Esophagus squamous epithelium (tissue), 5 donors: ENCODE results near the gene VCX. TPM values are rescaled to one million over a fixed set of nuclear protein-coding genes. Genes with fewer than 3 reads are reported as not detected.
"Not testable (repeated sequence)": the region's sequence is repeated elsewhere in the genome, so short reads cannot be mapped to it uniquely, and the experiment has no call there.

ENCODE experiments used
- DNase-seq: peaks from one replicate; lab custom pipeline; 2025; lab: John Stamatoyannopoulos, UW
- H3K27ac ChIP-seq, 4 donors: fragments of 200-600 bp; sonication (generic); one replicate each; pipeline ENCODE4 v1.5.1; 2016 to 2019; ENCODE audit warnings: mild to moderate bottlenecking in 1 of 4
- H3K27me3 ChIP-seq, 4 donors: fragments of 200-600 bp; sonication (generic); 1 replicate in 3 of 4; 2 replicates in 1 of 4; pipeline versions ENCODE4 v1.5.1 to v1.6.0; 2017 to 2021; ENCODE audit warnings: antibody characterized with exemption in 1 of 4
- H3K36me3 ChIP-seq, 3 donors: fragments of 200-600 bp; sonication (generic); one replicate each; pipeline ENCODE4 v1.5.1; 2016 to 2019
- H3K4me1 ChIP-seq, 3 donors: fragments of 200-600 bp; sonication (generic); one replicate each; pipeline ENCODE4 v1.5.1; 2017 to 2019
- H3K4me3 ChIP-seq, 4 donors: fragments of 200-600 bp; sonication (generic); 1 replicate in 3 of 4; 2 replicates in 1 of 4; pipeline ENCODE4 v1.5.1; 2016 to 2019; ENCODE audit warnings: mild to moderate bottlenecking in 2 of 4, moderate library complexity in 1 of 4
- H3K9me3 ChIP-seq, 3 donors: fragments of 200-600 bp; sonication (generic); one replicate each; pipeline ENCODE4 v1.5.1; 2016 to 2019
- POLR2A ChIP-seq, 4 donors: fragments of 450-650 bp; IDR thresholded peaks; one replicate each; pipeline ENCODE4 v1.6.1; 2017; ENCODE audit warnings: antibody characterized with exemption in 4 of 4, mild to moderate bottlenecking in 4 of 4, moderate library complexity in 3 of 4
- WGBS, 2 donors: methylation state at CpG; one replicate each; pipeline ENCODE4 v1.1.5; 2018; 5-methylcytosine and 5-hydroxymethylcytosine counted together
- intact Hi-C: fragments of 100-400 bp; cut with DNase I; formaldehyde crosslinking; loops from one replicate; pipeline ENCODE4 v1.15.0; 2022
- total RNA-seq, 4 donors: library from RNA; depleted of rRNA; stranded (reverse); fragments of >200 nt; gene quantifications; one replicate each; pipeline ENCODE4 v1.1.0, GENCODE V29; 2016
- TF ChIP-seq, protein P1 (sequence below), 6 experiments: fragments of 450-650 bp in 4 of 6; fragments of 200-600 bp in 2 of 6; sonication (generic) in 2 of 6; IDR thresholded peaks; one replicate each; pipeline ENCODE4 v1.5.1; 2016 to 2019; ENCODE audit warnings: antibody characterized with exemption in 6 of 6, mild to moderate bottlenecking in 4 of 6, moderate library complexity in 4 of 6
- donor health status: DM: yes; HTN: yes; CAD: no.

Gene VCX
- total RNA-seq, result not detected

DNA sequence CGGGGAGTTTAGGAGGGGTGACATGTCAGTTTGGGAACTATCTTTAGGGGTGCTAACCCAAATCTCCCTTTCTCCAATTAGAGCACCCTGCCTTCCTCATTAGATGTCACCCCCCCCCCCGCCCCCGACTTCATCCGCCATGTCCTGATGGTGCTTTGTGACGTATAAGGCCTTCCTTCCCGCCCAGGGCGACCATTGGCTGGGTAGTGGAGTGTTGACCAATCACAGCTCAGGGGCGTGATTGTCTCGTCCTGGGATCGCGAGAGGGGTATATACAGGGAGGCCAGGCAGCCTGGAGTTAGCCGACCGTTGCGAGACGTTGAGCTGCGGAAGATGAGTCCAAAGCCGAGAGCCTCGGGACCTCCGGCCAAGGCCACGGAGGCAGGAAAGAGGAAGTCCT, at the start of gene VCX:
TSS of gene VCX (plus strand) at position 301 of the 400 bp plus-strand sequence. CDS start at position 334, 33 bp downstream.
- H3K4me3 ChIP-seq, H3K27me3 ChIP-seq, H3K4me1 ChIP-seq, DNase-seq, H3K36me3 ChIP-seq, H3K9me3 ChIP-seq, intact Hi-C loops, H3K27ac ChIP-seq: not testable (repeated sequence)
- WGBS, 2 donors, result no CpG with 5 or more reads among the region's 20 CpGs

DNA sequence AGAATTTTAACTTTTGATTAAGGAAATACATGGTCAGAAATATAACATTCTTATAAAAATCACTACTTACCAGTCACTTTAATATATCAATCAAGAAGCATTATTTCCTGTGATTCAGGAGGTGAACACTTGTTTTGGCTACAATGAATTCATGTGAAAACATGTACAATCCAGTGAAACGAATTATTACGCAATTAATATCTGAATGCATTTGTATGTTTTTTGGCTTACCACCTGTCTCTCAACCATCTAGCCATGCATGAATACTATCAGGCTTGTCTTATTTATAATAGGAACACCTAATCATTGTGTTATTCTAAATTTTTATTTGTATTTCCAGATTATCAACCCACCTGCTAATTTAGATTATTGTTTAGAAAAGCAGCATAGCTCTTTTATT, 44.6 kb upstream of the VCX start:
- no peaks in the 10 kb centered on the region for H3K36me3 ChIP-seq
- TF ChIP-seq, protein P1, sequence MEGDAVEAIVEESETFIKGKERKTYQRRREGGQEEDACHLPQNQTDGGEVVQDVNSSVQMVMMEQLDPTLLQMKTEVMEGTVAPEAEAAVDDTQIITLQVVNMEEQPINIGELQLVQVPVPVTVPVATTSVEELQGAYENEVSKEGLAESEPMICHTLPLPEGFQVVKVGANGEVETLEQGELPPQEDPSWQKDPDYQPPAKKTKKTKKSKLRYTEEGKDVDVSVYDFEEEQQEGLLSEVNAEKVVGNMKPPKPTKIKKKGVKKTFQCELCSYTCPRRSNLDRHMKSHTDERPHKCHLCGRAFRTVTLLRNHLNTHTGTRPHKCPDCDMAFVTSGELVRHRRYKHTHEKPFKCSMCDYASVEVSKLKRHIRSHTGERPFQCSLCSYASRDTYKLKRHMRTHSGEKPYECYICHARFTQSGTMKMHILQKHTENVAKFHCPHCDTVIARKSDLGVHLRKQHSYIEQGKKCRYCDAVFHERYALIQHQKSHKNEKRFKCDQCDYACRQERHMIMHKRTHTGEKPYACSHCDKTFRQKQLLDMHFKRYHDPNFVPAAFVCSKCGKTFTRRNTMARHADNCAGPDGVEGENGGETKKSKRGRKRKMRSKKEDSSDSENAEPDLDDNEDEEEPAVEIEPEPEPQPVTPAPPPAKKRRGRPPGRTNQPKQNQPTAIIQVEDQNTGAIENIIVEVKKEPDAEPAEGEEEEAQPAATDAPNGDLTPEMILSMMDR (IDR thresholded peaks at IDR 0.05), result no peak
- TF ChIP-seq POLR2A (IDR thresholded peaks at IDR 0.05), result no peak
- no peaks in the 10 kb centered on the region for H3K4me1 ChIP-seq
- WGBS, 2 donors, result 51 to 57% methylated on average over 2 of the region's 2 CpGs
- no peak overlapping the region for H3K4me3 ChIP-seq
- H3K27ac ChIP-seq, result no peak overlapping the region
- no peaks in the 10 kb centered on the region for H3K27me3 ChIP-seq
- no peaks in the 10 kb centered on the region for H3K9me3 ChIP-seq
- no peak for DNase-seq
- intact Hi-C loops, result no loop called here

DNA sequence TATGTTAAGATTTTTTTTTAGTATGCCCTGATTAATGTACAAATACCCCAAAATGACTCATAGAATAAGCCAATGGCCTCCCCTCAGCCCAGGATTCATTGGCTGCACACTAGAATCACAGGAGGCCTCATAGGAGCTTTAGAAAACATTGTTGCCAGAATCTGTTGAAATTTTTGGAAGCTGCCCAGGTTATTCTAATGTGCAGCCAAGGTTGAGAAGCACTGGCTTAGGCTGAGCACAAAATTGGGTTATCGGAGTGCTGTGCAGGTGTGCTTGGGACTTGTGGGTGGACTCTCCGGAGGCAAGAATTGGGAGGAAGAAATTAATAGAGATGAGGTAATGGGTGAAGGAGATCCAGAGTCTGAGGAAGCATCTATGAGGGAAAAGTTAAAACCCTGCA, 41.3 kb upstream of the VCX start:
- no peaks in the 10 kb centered on the region for H3K36me3 ChIP-seq
- intact Hi-C loops, result no loop called here
- TF ChIP-seq, protein P1 (IDR thresholded peaks at IDR 0.05), result no peak
- no peak for TF ChIP-seq POLR2A (IDR thresholded peaks at IDR 0.05)
- H3K27ac ChIP-seq, result no peak overlapping the region
- H3K27me3 ChIP-seq, result no peaks in the 10 kb centered on the region
- H3K4me3 ChIP-seq, result no peak overlapping the region
- H3K4me1 ChIP-seq, result no peaks in the 10 kb centered on the region
- DNase-seq, result no peak
- H3K9me3 ChIP-seq, result no peaks in the 10 kb centered on the region
- 57 to 68% methylated on average over 2 of the region's 2 CpGs for WGBS, 2 donors

DNA sequence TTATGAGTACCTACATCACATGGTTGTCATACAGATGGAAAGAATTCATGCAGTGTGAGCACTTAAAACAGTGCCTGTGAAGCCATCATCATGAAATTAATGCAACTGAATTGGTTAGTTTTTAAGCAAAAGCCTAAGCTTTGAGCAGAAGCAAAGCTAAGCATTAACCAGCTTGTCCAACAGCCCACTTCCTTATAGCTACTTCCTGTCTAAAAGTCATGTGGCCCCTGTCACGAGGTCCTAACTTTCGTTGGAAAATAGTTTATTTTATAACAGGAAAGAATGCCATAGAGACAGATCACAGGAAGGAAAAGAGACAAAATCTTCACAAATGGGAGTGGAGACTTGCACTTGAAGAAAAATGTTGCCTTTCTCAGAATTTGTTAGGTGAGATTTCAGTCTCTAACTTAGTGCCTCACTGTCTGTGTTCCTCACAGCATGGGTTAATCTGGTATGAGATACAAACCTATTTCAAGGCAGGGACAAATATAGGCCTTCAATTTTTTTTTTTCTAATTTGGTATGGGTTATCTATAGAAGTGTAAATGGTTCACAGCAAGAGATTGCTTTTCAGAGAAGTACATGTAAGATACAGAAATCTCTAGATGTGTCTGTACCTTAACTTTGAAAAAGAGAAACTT, 27.7 kb upstream of the VCX start:
- H3K36me3 ChIP-seq, result no peaks in the 10 kb centered on the region

DNA sequence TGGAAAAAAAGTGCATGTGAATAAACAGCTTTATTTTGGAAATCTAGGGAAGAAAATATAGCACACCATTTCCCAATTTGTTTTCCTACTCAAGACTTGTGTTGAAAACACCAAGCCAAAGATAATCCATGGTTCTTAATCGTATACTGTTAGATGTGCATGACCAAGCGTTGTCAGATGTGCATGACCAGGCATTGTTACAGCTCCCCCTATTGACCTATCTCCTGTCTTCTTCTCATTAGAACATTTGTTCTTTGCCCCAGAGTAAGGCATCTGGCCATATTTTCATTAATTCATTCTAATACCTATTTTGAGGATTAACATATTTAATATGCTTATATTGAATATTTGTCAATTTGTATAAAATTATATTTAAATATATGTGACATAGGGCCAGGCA, 14.4 kb upstream of the VCX start:
- Histone ChIP-seq H3K4me1 (no peaks in the 10 kb centered on the region), H3K9me3 (no peaks in the 10 kb centered on the region), H3K27ac (no peak overlapping the region), H3K27me3 (no peaks in the 10 kb centered on the region), H3K4me3 (no peak overlapping the region), H3K36me3 (no peaks in the 10 kb centered on the region)
- TF ChIP-seq, protein P1 (IDR thresholded peaks at IDR 0.05), result no peak
- no peak for TF ChIP-seq POLR2A (IDR thresholded peaks at IDR 0.05)
- WGBS, 2 donors, result 60 to 61% methylated on average over 2 of the region's 2 CpGs
- DNase-seq, result no peak
- intact Hi-C loops, result no loop called here

More for the DNA sequence above, 27.7 kb upstream of the VCX start:
- no peaks in the 10 kb centered on the region for H3K4me1 ChIP-seq
- no peak for TF ChIP-seq POLR2A (IDR thresholded peaks at IDR 0.05)
- TF ChIP-seq, protein P1 (IDR thresholded peaks at IDR 0.05), result no peak
- WGBS, 2 donors, result 18 to 20% methylated on average over 2 of the region's 2 CpGs
- no peaks in the 10 kb centered on the region for H3K9me3 ChIP-seq
- no peak overlapping the region for H3K4me3 ChIP-seq
- no peak overlapping the region for H3K27ac ChIP-seq
- DNase-seq, result no peak
- H3K27me3 ChIP-seq, result no peaks in the 10 kb centered on the region
- intact Hi-C loops, result no loop called here
